ENCODE results near the gene YBEY.

DNA sequence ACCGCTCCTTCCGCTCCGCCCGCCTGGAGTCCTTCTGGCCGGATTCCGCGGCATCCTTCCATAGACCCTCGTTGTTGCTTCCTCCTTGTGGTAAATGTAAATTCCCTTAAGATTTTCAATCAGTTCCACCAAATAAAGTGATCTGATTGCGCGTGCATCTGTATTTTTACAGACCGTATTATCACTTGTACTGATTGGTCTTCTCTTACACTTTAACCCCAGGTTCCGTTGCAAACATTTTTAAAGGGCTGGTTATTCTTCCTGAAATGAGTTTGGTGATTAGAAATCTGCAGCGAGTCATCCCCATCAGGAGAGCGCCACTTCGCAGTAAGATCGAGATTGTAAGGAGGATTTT, 483 bp downstream of the YBEY start:
- TF ChIP-seq POLR2A (IDR thresholded peaks at IDR 0.05; ENCODE audit: low read depth, low read length): no peak
- no peak for TF ChIP-seq MYC (IDR thresholded peaks at IDR 0.05; ENCODE audit: low read depth, low read length)
